Activated T-helper 17 cell treated with anti-CD3 and anti-CD28 coated beads, Interleukin-2, amount 50 U/mL, for 72 hours (primary cell): ENCODE data around the gene ELOA. TPM values are rescaled to one million over a fixed set of nuclear protein-coding genes. Genes with fewer than 3 reads are reported as not detected.

Source experiments
- total RNA-seq, 2 donors: library from RNA; stranded (reverse); gene quantifications; one replicate each; pipeline ENCODE4 v1.2.3, GENCODE V29; 2022

The ELOA gene
- total RNA-seq, 2 donors from 2014 or later = 30.1 to 48.5 TPM

Other genes starting within 250 kb of the ELOA start
- gene E2F2, start 212.2 kb upstream of the ELOA start, total RNA-seq = 10 to 100 TPM; 13.0 to 24.1 TPM
- gene ID3, start 184.0 kb upstream of the ELOA start, total RNA-seq = 10 to 100 TPM; 19.5 to 45.2 TPM
- gene RPL11, start 51.7 kb upstream of the ELOA start, total RNA-seq = 1,000 to 10,000 TPM; 1,075 to 1,450 TPM
- gene PITHD1, start 34.9 kb downstream of the ELOA start, total RNA-seq = 10 to 100 TPM; 60.7 to 93.9 TPM
- gene LYPLA2, start 47.7 kb downstream of the ELOA start, total RNA-seq = 10 to 100 TPM; 70.0 to 94.8 TPM
- 10 to 100 TPM; 56.6 to 57.1 TPM for gene GALE, start 57.3 kb downstream of the ELOA start, total RNA-seq
- 10 to 100 TPM; 26.3 to 82.1 TPM for gene HMGCL, start 82.0 kb downstream of the ELOA start, total RNA-seq
- 1 to 10 TPM; 4.8 to 5.2 TPM for gene FUCA1, start 124.8 kb downstream of the ELOA start, total RNA-seq
- under 1 TPM; 0.04 to 0.08 TPM for gene CNR2, start 169.9 kb downstream of the ELOA start, total RNA-seq
- 100 to 1,000 TPM; 112 to 125 TPM for gene PNRC2, start 216.4 kb downstream of the ELOA start, total RNA-seq
- gene SRSF10, start 236.9 kb downstream of the ELOA start, total RNA-seq = 100 to 1,000 TPM; 168 to 199 TPM